AG08395 (cell line): ENCODE data around the gene MBD6.

Source experiments
- DNase-seq: peaks from one replicate; pipeline ENCODE4 v3.0.0; 2012; ENCODE audit warnings: mixed read lengths, low spot score

The MBD6 gene

DNA sequence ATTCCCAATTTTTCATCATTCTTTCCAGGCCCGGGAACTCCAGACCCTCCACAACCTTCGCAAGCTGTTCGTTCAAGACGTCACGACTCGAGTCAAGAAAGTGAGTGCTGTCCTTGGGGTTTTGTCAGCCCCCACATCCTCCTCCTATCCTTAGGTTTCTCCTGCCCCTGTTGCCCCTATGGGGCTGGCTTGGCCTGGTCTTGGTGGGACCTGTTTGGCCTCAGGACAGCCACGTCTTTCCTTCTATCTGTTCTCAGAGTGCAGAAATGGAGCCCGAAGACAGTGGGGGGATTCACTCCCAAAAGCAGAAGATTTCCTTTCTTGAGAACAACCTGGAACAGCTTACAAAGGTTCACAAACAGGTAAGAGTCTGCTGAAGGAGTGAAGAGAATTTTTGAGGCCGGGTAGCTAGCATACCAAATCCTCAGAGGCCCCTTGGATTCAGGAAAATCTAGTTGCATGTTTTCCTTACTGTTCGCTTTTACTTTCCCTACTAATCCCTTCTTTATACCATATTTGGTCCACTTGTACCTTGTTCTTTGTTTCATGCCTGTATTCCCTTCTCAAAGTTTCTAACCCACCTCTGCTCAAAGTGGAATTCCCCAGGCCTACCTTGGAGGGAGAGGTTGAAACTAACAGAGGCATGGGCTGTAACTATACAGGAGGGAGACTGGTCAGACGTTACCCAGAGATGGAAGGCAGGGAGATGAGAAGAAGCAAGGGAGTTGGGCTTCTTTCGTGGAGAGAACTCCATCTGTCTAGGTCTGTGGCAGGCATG lies 55.5 kb downstream of the MBD6 start:
- no peak for DNase-seq

DNA sequence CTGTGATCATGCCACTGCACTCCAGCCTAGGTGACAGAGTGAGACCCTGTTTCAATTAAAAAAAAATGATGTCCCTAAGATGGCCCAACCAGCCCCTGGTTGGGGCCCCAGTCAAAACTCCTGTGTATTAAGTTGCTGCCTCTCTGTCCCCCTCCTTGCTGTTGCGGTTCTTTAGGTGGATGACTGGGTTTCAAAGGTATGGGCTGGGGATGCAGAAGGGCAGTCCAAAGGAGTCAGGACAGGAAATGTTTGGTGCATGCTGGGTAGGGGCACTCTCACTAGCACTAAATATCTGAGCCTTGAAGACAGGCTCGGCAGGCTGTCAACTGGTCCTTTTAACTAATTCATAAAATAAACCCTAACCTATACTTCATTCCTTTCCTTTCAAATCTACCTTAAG lies 56.4 kb downstream of the MBD6 start:
- DNase-seq = no peak
